ENCODE data around the gene CTCF. TPM values are rescaled to one million over a fixed set of nuclear protein-coding genes. Genes with fewer than 3 reads are reported as not detected.

Gene CTCF
- total RNA-seq, 1 donor from 2014 or later = 69.8 TPM

GRCh38 chr16:67593288-67593687 is 31.0 kb downstream of the CTCF start:
- DNase-seq (ENCODE audit: low spot score, unreplicated experiment) = no peak
- Mint-ChIP-seq H3K36me3 (ENCODE audit: insufficient read depth) (peaks cover 7% of the 10 kb centered on the region), H3K27ac (no peak overlapping the region), H3K4me1 (ENCODE audit: low read depth) (peaks cover 6% of the 10 kb centered on the region), H3K4me3 (ENCODE audit: low read depth) (no peak overlapping the region), H3K9me3 (ENCODE audit: low read depth) (no peaks in the 10 kb centered on the region), H3K27me3 (no peaks in the 10 kb centered on the region)
- no peak for TF ChIP-seq CTCF (IDR thresholded peaks at IDR 0.05; ENCODE audit: unreplicated experiment)

GRCh38 chr16:67593701-67594100 is 31.4 kb downstream of the CTCF start:
- Mint-ChIP-seq H3K9me3 (ENCODE audit: low read depth) (no peaks in the 10 kb centered on the region), H3K36me3 (ENCODE audit: insufficient read depth) (peaks cover 6% of the 10 kb centered on the region), H3K4me1 (ENCODE audit: low read depth) (peaks cover 6% of the 10 kb centered on the region), H3K27me3 (no peaks in the 10 kb centered on the region), H3K27ac (no peak overlapping the region), H3K4me3 (ENCODE audit: low read depth) (no peak overlapping the region)
- no peak for DNase-seq (ENCODE audit: low spot score, unreplicated experiment)
- TF ChIP-seq CTCF (IDR thresholded peaks at IDR 0.05; ENCODE audit: unreplicated experiment) = no peak

- Mint-ChIP-seq H3K36me3 (ENCODE audit: insufficient read depth) (peaks cover 5% of the 10 kb centered on the region), H3K27me3 (no peaks in the 10 kb centered on the region), H3K27ac (peak overlapping the region; percentile 72), H3K9me3 (ENCODE audit: low read depth) (no peaks in the 10 kb centered on the region), H3K4me3 (ENCODE audit: low read depth) (no peak overlapping the region), H3K4me1 (ENCODE audit: low read depth) (peaks cover 6% of the 10 kb centered on the region)
- TF ChIP-seq CTCF (IDR thresholded peaks at IDR 0.05; ENCODE audit: unreplicated experiment) = no peak
- no peak for DNase-seq (ENCODE audit: low spot score, unreplicated experiment)
Measured at GRCh38 chr16:67594256-67594915, 32.1 kb downstream of the CTCF start.

GRCh38 chr16:67594956-67595355 is 32.6 kb downstream of the CTCF start:
- Mint-ChIP-seq H3K27ac (peak overlapping the region; percentile 72), H3K9me3 (ENCODE audit: low read depth) (no peaks in the 10 kb centered on the region), H3K4me1 (ENCODE audit: low read depth) (peaks cover 6% of the 10 kb centered on the region), H3K27me3 (no peaks in the 10 kb centered on the region), H3K36me3 (ENCODE audit: insufficient read depth) (peaks cover 2% of the 10 kb centered on the region), H3K4me3 (ENCODE audit: low read depth) (no peak overlapping the region)
- TF ChIP-seq CTCF (IDR thresholded peaks at IDR 0.05; ENCODE audit: unreplicated experiment) = no peak
- no peak for DNase-seq (ENCODE audit: low spot score, unreplicated experiment)

- TF ChIP-seq CTCF (IDR thresholded peaks at IDR 0.05; ENCODE audit: unreplicated experiment) = no peak
- Mint-ChIP-seq H3K27me3 (no peaks in the 10 kb centered on the region), H3K4me3 (ENCODE audit: low read depth) (no peak overlapping the region), H3K9me3 (ENCODE audit: low read depth) (no peaks in the 10 kb centered on the region), H3K4me1 (ENCODE audit: low read depth) (peaks cover 10% of the 10 kb centered on the region), H3K27ac (peak overlapping the region; percentile 42), H3K36me3 (ENCODE audit: insufficient read depth) (peaks cover 2% of the 10 kb centered on the region)
- no peak for DNase-seq (ENCODE audit: low spot score, unreplicated experiment)
Measured at GRCh38 chr16:67598527-67598926, 36.2 kb downstream of the CTCF start.

Measured in progenitor cell of endocrine pancreas (in vitro differentiated cells).